ENCODE data around the gene CAMTA1. TPM values are rescaled to one million over a fixed set of nuclear protein-coding genes. Genes with fewer than 3 reads are reported as not detected.

The CAMTA1 gene
- polyA plus RNA-seq, 1 of the 3 experiments (the other 2 are of a cell fraction), result 63.1 TPM

- no peak overlapping the region for H3K27ac ChIP-seq (ENCODE audit: low read depth in 2 of 2, low read length in 1 of 2)
- ChIA-PET CTCF (interaction anchor here (0.7 kb wide), 1 partner anchor 14 kb away, joined by 3 read pairs; no protein-coding TSS in a partner anchor), POLR2A (interaction anchor here (0.6 kb wide), 1 partner anchor 49 kb away, joined by 3 read pairs; no protein-coding TSS in a partner anchor)
- H3K4me2 ChIP-seq, result no peak overlapping the region
- WGBS (ENCODE audit: low lambda C conversion rate), result 86% methylated on average over 12 of the region's 15 CpGs
- H4K20me1 ChIP-seq (ENCODE audit: insufficient read depth), result no peaks in the 10 kb centered on the region
- peaks cover 12% of the 10 kb centered on the region for H3F3A ChIP-seq (replicated peaks; ENCODE audit: insufficient read depth)
- no peaks in the 10 kb centered on the region for H3K36me3 ChIP-seq (replicated peaks in 1 of 2; ENCODE audit: control insufficient read depth in 1 of 2, insufficient read depth in 2 of 2, low read length in 1 of 2)
- H2AFZ ChIP-seq (ENCODE audit: low read depth), result no peak overlapping the region
- no peaks in the 10 kb centered on the region for H3K27me3 ChIP-seq (ENCODE audit: insufficient read depth)
- H3K9me3 ChIP-seq, result no peaks in the 10 kb centered on the region
- H3K9ac ChIP-seq, result no peak overlapping the region
- H3K4me1 ChIP-seq (ENCODE audit: control insufficient read depth in 1 of 2, insufficient read depth in 2 of 2, low read depth in 1 of 2, low read length in 1 of 2), result peaks cover 3 to 8% of the 10 kb centered on the region in 2 experiments; a peak in 2 of 4 replicates
- TF ChIP-seq NRF1 (IDR thresholded peaks at IDR 0.05; ENCODE audit: low read depth, low read length) (no peak), TAF1 (IDR thresholded peaks at IDR 0.05; ENCODE audit: borderline replicate concordance, low read depth, low read length) (no peak), GATA2 (CRISPR knock-in tag; IDR thresholded peaks at IDR 0.05) (no peak), RCOR1 (IDR thresholded peaks at IDR 0.05; ENCODE audit: low read length) (no peak), FOSL2 (IDR thresholded peaks at IDR 0.05; ENCODE audit: borderline replicate concordance, low read depth) (no peak), PBX3 (IDR thresholded peaks at IDR 0.05) (no peak), SMC3 (IDR thresholded peaks at IDR 0.05; ENCODE audit: low read depth, low read length) (no peak), RAD21 (IDR thresholded peaks at IDR 0.05; ENCODE audit: low read length) (no peak), NFIC (IDR thresholded peaks at IDR 0.05; ENCODE audit: borderline replicate concordance) (no peak)
- TF ChIP-seq, protein P1, sequence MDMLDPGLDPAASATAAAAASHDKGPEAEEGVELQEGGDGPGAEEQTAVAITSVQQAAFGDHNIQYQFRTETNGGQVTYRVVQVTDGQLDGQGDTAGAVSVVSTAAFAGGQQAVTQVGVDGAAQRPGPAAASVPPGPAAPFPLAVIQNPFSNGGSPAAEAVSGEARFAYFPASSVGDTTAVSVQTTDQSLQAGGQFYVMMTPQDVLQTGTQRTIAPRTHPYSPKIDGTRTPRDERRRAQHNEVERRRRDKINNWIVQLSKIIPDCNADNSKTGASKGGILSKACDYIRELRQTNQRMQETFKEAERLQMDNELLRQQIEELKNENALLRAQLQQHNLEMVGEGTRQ (IDR thresholded peaks at IDR 0.05; ENCODE audit: borderline replicate concordance, low read depth, low read length), result no peak
- H3K4me3 ChIP-seq (ENCODE audit: low read depth in 2 of 2, low read length in 1 of 2), result no peak overlapping the region
- no peaks in the 10 kb centered on the region for H3K79me2 ChIP-seq (ENCODE audit: insufficient read depth)
- no peaks in the 10 kb centered on the region for H3K9me2 ChIP-seq
- no peak for DNase-seq
These were observed 436.8 kb downstream of the CAMTA1 start for GRCh38 chr1:7221826-7222694.

- Histone ChIP-seq H3K4me1 (ENCODE audit: control insufficient read depth in 1 of 2, insufficient read depth in 2 of 2, low read depth in 1 of 2, low read length in 1 of 2) (peaks cover 3 to 8% of the 10 kb centered on the region in 2 experiments; a peak in 2 of 4 replicates), H3K9ac (no peak overlapping the region), H3K27ac (ENCODE audit: low read depth in 2 of 2, low read length in 1 of 2) (no peak overlapping the region), H3K4me2 (no peak overlapping the region), H3K9me3 (no peaks in the 10 kb centered on the region), H3K4me3 (ENCODE audit: low read depth in 2 of 2, low read length in 1 of 2) (no peak overlapping the region), H3F3A (replicated peaks; ENCODE audit: insufficient read depth) (peaks cover 12% of the 10 kb centered on the region), H2AFZ (ENCODE audit: low read depth) (no peak overlapping the region), H4K20me1 (ENCODE audit: insufficient read depth) (no peaks in the 10 kb centered on the region), H3K36me3 (replicated peaks in 1 of 2; ENCODE audit: control insufficient read depth in 1 of 2, insufficient read depth in 2 of 2, low read length in 1 of 2) (no peaks in the 10 kb centered on the region), H3K79me2 (ENCODE audit: insufficient read depth) (no peaks in the 10 kb centered on the region), H3K27me3 (ENCODE audit: insufficient read depth) (no peaks in the 10 kb centered on the region), H3K9me2 (no peaks in the 10 kb centered on the region)
- DNase-seq, result no peak
- ChIA-PET CTCF (interaction anchor here (1.6 kb wide), 1 partner anchor 19 kb away, joined by 4 read pairs; no protein-coding TSS in a partner anchor), POLR2A (no interaction called here)
- 90% methylated on average over 5 of the region's 7 CpGs for WGBS (ENCODE audit: low lambda C conversion rate)
- no peak for TF ChIP-seq NFIC (IDR thresholded peaks at IDR 0.05; ENCODE audit: borderline replicate concordance)
- no peak for TF ChIP-seq NRF1 (IDR thresholded peaks at IDR 0.05; ENCODE audit: low read depth, low read length)
- TF ChIP-seq RAD21 (IDR thresholded peaks at IDR 0.05; ENCODE audit: low read length), result no peak
- TF ChIP-seq CHD2 (IDR thresholded peaks at IDR 0.05; ENCODE audit: low read length, partially characterized antibody), result no peak
- TF ChIP-seq ELF1 (IDR thresholded peaks at IDR 0.05), result no peak
- no peak for TF ChIP-seq PBX3 (IDR thresholded peaks at IDR 0.05)
- no peak for TF ChIP-seq EP300 (IDR thresholded peaks at IDR 0.05; ENCODE audit: borderline replicate concordance in 1 of 2, low read depth in 1 of 2, low read length in 1 of 2)
- no peak for TF ChIP-seq POLR2AphosphoS5 (IDR thresholded peaks at IDR 0.05; ENCODE audit: low read depth, low read length)
- TF ChIP-seq RFX5 (IDR thresholded peaks at IDR 0.05; ENCODE audit: low read length), result no peak
- no peak for TF ChIP-seq TCF12 (IDR thresholded peaks at IDR 0.05)
- no peak for TF ChIP-seq RCOR1 (IDR thresholded peaks at IDR 0.05; ENCODE audit: low read length)
- TF ChIP-seq REST (IDR thresholded peaks at IDR 0.05; ENCODE audit: low read depth, low read length), result no peak
- no peak for TF ChIP-seq IRF3 (IDR thresholded peaks at IDR 0.05; ENCODE audit: low read depth, low read length)
These were observed 437.4 kb downstream of the CAMTA1 start for GRCh38 chr1:7222695-7223015.
